Activated effector memory CD4-positive, alpha-beta T cell treated with anti-CD3 and anti-CD28 coated beads, Interleukin-2, amount 50 U/mL, for 16 hours (primary cell): Measurements from ENCODE around the gene ANXA8.
"Not testable (repeated sequence)": the region's sequence is repeated elsewhere in the genome, so short reads cannot be mapped to it uniquely, and the experiment has no call there.

Experiments used
- DNase-seq: peaks from one replicate; pipeline ENCODE4 v3.0.0-alpha.2; 2020

ANXA8 gene

DNA sequence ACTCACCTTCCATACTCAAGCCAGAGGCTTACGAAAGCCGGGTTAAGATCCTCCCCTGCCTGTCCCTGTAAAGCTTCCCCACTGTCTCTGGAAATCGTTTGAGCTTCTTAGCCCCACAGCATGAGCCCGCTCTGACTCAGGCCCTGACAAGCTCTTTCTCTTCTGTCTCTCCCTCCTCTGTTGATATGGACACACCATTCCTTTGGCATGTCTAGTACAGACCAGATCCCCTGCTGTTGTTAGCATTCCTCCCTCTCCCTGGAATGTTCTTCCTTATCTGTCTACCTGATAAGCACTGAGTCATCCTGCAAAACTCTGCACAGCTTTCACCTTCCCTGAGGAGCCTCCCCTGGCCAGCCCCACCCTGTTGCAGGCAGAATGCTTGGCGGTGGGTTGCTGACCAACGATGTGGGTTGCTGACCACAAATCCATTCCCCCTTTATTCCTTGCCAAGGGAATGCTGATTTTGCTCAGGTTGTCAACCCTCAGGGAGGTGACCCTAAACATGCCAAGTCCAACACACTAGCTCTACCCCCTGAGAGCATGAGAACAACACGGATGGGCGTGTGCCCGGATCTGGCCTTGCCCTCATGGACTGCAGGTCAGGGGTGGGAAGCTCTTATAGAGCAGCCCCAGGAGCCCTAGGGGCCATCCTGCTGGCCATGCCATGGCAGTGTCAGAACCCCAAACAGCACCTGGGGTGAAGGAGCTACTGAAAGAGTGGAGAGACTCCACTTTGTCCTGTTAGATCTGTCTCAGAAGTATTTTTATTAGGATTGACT, 21.1 kb downstream of the ANXA8 start:
- not testable (repeated sequence) for DNase-seq

DNA sequence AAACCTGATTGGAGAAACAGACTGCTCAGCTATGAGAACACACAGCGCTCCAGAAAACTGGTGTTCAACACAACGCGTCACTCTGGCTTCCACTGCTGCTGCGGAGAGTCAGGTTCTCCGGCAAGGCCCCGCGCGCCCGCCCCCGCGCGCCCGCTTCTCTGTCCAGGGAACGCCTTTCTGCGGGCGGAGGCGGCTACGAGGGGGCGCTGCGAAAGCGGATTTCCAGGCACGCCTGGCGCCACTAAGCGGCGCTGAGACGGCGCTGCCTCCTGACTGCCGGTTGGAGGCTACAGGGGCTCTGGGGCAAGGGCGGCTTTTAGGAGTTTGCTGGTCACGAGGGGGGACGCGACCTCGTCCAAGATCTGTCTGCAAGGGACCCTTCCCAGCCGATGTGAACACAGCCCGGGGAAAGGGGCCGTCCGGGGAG, 22.6 kb downstream of the ANXA8 start:
- not testable (repeated sequence) for DNase-seq

- DNase-seq, result no peak
Measured at GRCh38 chr10:47458466-47459154, 25.3 kb downstream of the ANXA8 start.

DNA sequence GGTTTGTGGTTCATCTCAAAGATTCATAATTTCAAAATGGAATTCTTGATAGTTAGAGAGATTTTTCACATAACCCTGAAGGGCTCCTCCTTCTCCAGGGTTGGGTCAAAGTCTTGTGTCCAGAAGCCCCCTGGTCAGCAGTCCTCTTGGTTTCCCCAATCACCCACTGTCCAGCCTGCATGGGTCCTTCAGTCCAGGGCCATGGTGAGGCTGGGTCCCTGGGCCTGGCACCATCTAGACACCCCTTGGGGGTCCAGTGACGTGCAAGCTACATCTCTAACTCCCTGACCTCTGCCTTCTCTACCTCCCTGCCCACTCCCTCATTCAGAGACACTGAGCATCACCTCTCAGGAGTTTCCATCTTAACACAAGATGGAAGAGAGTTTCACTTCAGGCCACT, 26.1 kb downstream of the ANXA8 start:
- no peak for DNase-seq

GRCh38 chr10:47457528-47457820, 26.4 kb downstream of the ANXA8 start:
- DNase-seq, result no peak

DNA sequence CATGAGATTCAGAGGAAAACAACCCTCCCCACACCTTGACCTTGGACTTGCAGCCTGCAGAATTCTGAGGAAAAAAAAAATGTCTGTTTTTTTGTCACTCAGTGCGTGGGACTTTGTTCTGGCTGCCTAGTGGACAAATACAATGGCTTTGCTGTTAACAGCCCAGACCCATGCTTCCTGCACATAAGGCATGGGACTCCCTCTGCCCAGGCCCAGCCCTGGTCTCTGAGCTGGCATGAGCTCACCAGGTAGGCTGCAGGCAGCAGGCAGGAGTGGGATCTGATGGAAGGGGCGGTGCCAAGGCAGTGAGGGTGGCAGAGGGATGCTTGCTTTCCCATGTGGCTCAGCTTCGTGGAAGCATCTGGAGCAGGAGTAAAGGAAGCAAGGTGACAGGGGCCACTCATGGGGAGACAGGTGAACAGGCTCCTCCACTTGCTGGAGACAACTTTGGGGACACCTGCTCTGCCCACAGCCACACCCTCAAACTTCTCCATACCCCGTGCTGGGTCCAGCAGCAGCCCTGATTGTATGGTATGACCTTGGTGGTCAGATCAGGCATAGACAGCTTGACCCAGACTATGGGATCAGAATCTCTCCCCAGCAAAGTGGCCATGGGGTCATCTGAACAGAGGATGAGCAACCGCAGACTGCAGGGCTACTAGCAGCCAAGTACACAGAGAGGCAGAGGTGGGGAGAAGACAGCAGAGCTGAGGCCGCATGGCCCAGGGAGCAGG, 27.0 kb downstream of the ANXA8 start:
- DNase-seq, result no peak

GRCh38 chr10:47456079-47456785, 27.7 kb downstream of the ANXA8 start:
- no peak for DNase-seq

DNA sequence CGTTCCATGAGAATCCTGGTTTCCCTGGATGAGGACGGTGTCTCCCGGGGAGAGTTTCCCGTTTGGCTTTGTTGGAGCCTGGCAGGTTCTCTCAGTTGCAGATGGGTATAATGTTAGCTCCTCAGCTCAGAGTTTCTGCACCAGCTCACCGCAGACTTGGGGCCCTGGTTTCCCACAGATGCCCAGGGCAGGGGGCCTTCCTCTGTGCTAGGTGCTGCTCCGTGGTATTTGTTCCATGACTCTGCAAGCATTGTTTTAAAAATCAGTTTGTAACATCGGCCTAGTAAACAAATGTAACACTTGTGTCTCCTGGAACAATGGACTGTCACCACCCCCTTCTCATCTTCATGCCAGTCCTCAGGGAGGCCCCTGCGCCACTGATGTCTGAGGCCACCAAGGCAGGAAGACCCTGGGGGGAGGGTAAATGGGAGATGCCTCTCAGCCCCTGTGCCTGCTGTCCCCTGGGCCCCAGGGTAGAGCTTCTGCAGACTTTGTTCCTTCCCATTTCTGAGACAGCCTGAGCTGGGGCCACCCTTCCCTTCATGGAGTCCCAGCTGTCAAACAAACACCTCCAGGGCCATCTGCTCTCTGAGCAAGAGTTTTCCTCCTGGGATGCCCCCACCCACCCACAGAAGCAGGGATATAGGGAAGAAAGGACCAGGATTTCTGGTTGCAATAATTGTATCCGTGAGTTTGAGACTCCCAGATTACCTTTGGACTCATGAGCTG, 28.4 kb downstream of the ANXA8 start:
- DNase-seq, result not testable (repeated sequence)

- no peak for DNase-seq
Measured at GRCh38 chr10:47454780-47455058, 29.2 kb downstream of the ANXA8 start.

DNA sequence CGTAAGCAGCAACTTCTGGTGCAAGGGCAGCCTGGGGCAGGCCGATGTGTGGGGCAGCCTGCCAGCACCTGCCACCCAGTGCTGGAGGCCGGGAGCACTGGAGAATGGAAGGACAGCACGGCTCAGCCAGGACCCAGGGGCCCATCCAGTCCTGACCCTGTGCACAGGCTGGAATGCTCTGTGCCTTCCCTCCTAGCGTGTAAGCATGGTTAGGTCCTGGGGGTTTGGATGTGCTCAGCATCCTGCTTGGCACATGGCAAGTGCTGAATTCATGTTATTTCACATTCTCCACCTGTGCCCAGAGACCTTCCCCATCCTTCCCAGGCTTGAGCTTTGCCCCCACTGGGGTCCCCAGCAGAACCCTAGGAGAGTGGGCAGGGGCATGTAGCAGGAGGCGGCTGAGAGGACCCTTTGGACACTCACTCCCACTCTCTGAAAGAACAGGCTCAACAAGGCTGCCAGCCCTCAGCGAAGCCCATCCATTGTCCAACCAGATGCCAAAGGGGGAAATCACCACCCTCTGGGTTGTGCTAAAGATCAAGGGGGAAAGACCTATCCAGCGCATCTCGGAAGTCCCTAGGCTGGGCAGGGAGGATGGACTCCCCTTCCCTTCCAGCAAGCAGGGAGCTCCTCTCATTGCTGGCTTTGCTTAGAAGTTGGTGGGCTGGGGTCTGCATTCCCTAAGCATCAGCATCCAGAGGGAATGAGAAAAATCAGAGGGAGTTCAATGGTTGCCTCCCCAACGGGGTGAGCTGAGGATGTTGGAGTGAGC, 29.7 kb downstream of the ANXA8 start:
- no peak for DNase-seq

GRCh38 chr10:47453141-47454007, 30.5 kb downstream of the ANXA8 start:
- DNase-seq, result no peak

DNA sequence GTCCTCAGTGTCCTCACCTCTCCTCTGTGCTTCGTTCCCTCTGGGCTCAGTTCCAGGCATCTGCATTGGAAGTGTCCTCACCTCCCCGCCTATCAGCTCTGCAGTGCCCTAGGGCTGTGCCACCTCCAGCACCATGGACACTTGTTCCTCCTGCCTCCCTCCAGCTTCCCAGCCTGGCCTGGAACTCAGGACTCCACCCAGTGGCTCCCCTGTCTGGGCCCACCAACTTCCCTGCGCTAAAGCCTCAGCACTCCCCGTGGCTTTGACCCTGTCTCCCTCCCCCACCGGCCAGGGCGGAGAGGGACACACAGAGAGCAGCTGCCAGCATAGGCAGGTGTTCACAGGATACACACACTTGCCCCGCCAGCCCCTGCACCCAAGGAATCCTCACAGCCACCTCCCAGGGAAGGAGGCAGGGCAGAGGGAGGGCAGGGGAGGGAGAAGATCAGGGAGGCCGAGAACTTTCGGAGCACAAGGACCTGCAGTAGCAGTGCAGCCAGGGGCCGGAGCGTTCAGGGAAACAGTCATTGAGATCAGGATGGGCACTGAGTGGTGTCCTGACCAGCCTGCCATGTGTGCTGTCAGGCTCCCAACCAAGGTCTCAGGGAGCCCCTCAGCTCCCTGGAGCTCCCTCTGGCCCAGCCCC, 31.3 kb downstream of the ANXA8 start:
- no peak for DNase-seq

GRCh38 chr10:47451998-47452494, 31.9 kb downstream of the ANXA8 start:
- no peak for DNase-seq

DNA sequence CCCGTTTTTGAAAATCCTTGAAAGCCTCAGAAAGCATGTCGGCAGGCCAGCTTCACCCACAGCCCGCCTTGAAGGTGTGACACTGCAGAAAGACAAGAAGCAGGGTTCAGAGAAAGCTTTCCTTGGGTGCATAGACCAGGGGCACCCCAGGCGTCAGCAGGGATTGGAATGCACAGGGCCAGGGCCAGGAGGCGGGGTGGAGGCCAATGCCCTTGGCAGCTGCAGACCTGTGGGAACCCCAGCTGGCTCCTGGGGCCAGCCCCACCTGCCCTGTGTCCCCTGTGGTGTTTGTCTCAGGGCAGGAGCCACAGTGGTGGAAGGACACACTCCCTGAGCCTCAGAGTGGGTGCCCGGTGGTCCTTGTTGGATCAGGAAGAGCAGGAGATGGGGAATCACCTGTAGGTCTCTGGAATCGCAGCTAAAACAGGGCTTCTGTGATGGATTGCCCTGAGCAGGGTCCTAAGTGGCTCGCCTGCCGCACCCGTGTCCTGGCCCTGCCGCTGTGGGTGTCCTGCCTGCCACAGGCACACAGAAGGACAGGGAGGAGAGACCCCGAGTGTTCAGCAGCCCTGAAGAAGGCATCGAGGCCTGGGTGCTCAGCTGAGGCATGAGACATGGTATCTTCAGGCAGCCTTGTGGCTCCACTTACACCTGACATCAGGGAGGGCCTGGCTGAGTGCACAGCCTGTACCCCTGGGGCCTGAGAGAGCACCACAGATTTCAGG, 32.5 kb downstream of the ANXA8 start:
- DNase-seq, result no peak

DNA sequence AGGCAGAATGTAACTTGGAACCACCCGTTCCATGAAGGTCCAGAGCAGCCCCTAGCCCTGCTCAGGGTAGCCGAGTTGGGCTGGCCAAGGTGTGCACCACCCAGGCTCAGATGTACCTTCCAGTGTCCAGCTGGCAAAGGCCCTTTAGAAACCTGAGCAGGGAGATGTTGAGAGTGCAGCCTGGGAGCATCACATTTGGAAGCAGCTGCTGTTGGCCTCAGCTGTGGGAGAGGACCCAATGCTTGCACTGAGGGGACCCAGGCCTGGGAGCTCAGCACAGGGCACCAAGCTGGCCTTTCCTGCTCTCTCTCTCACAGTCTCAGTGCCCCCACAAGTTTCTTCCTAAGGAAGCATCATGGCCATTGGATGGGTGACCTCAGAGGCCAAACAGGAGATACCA, 33.5 kb downstream of the ANXA8 start:
- no peak for DNase-seq

- DNase-seq, result no peak
Measured at GRCh38 chr10:47449979-47450378, 33.9 kb downstream of the ANXA8 start.

GRCh38 chr10:47449102-47449978, 34.6 kb downstream of the ANXA8 start:
- no peak for DNase-seq

DNA sequence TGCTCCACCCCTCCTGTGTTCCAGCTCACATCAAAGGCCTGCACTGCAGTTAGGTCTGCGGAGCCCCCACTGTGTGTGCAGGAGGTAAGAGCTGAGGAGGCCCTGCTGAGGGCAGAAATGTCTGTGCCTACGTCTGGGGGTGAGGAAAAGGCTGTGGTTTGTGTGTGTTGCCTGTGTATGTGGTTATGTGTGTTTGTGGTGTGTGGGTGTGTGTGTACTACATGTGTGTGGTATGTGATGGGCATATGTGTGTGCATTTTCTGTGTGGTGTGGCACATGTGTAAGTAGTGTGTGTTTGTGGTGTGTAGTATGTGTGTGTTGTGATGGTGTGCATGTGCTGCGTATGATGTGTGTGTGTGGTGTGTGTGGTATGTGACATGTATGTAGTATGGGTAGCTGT, 36.2 kb downstream of the ANXA8 start:
- no peak for DNase-seq

- DNase-seq, result no peak
Measured at GRCh38 chr10:47447209-47447608, 36.7 kb downstream of the ANXA8 start.
